Liver (tissue), 9 donors: ENCODE measurements around the gene FARSB. TPM values are rescaled to one million over a fixed set of nuclear protein-coding genes. Genes with fewer than 3 reads are reported as not detected.

ENCODE experiments used
- DNase-seq: peaks from one replicate; pipeline ENCODE4 v3.0.0-alpha.2; 2017; ENCODE audit warnings: low spot score
- H3K27ac ChIP-seq, 2 donors: one replicate each; pipeline ENCODE4 v1.7.0; 2013; ENCODE audit warnings: inconsistent platforms in 2 of 2, low read length in 2 of 2, control low read depth in 1 of 2, low read depth in 1 of 2, mild to moderate bottlenecking in 1 of 2
- H3K27me3 ChIP-seq, 4 donors: one replicate each; pipeline versions ENCODE4 v1.6.1 to v1.7.0; 2013; ENCODE audit warnings: low read length in 3 of 4, inconsistent platforms in 1 of 4, mild to moderate bottlenecking in 1 of 4, moderate library complexity in 1 of 4; ENCODE audit not compliant: control insufficient read depth in 4 of 4, insufficient read depth in 4 of 4
- H3K36me3 ChIP-seq, 4 donors: one replicate each; pipeline versions ENCODE4 v1.6.1 to v1.7.0; 2013; ENCODE audit warnings: low read length in 3 of 4, mild to moderate bottlenecking in 3 of 4, low read depth in 1 of 4, moderate library complexity in 1 of 4; ENCODE audit not compliant: control insufficient read depth in 4 of 4, insufficient read depth in 3 of 4
- H3K4me1 ChIP-seq, 4 donors: one replicate each; pipeline versions ENCODE4 v1.6.1 to v1.7.0; 2013; ENCODE audit warnings: low read length in 3 of 4, mild to moderate bottlenecking in 3 of 4, moderate library complexity in 1 of 4; ENCODE audit not compliant: control insufficient read depth in 4 of 4, insufficient read depth in 4 of 4
- H3K4me3 ChIP-seq, 3 donors: one replicate each; pipeline versions ENCODE4 v1.6.1 to v1.7.0; 2013; ENCODE audit warnings: low read length in 3 of 3, control low read depth in 1 of 3, low read depth in 1 of 3, mild to moderate bottlenecking in 1 of 3
- H3K9ac ChIP-seq, 2 donors: one replicate each; pipeline ENCODE4 v1.7.0; 2013; ENCODE audit warnings: low read length in 2 of 2, mild to moderate bottlenecking in 2 of 2, moderate library complexity in 2 of 2, control low read depth in 1 of 2, low read depth in 1 of 2
- H3K9me3 ChIP-seq, 4 donors: one replicate each; pipeline versions ENCODE4 v1.6.1 to v1.7.0; 2013; ENCODE audit warnings: low read length in 3 of 4; ENCODE audit not compliant: control insufficient read depth in 4 of 4
- ATF3 ChIP-seq: IDR thresholded peaks from 2 replicates; pipeline ENCODE4 v1.6.1; 2016; ENCODE audit warnings: antibody characterized with exemption
- CTCF ChIP-seq: fragments of 150-350 bp; IDR thresholded peaks from 2 replicates; pipeline ENCODE4 v1.5.1; 2017; ENCODE audit warnings: improper control_type of control experiment, low read depth, low read length; ENCODE audit not compliant: missing input control
- EGR1 ChIP-seq, 2 donors: IDR thresholded peaks; 2 replicates each; pipeline ENCODE4 v1.6.1; 2016 to 2018; ENCODE audit warnings: antibody characterized with exemption in 2 of 2, low read depth in 2 of 2
- FOXA2 ChIP-seq: IDR thresholded peaks from 2 replicates; pipeline ENCODE4 v1.6.1; 2016; ENCODE audit warnings: antibody characterized with exemption
- HNF4A ChIP-seq, 2 donors: conservative IDR thresholded peaks; 2 replicates each; pipeline ENCODE4 v1.6.1; 2016; ENCODE audit warnings: antibody characterized with exemption in 2 of 2, mild to moderate bottlenecking in 2 of 2
- HNF4G ChIP-seq: IDR thresholded peaks from 2 replicates; pipeline ENCODE4 v1.6.1; 2016; ENCODE audit warnings: antibody characterized with exemption
- JUND ChIP-seq, 2 donors: IDR thresholded peaks; 2 replicates each; pipeline ENCODE4 v1.6.1; 2016; ENCODE audit warnings: antibody characterized with exemption in 2 of 2
- MAX ChIP-seq: IDR thresholded peaks from 2 replicates; pipeline ENCODE4 v1.6.1; 2016; ENCODE audit warnings: antibody characterized with exemption
- NR2F2 ChIP-seq: IDR thresholded peaks from 2 replicates; pipeline ENCODE4 v1.6.1; 2016; ENCODE audit warnings: antibody characterized with exemption
- RAD21 ChIP-seq, 2 donors: IDR thresholded peaks; 2 replicates each; pipeline ENCODE4 v1.6.1; 2016; ENCODE audit warnings: antibody characterized with exemption in 2 of 2, mild to moderate bottlenecking in 2 of 2
- REST ChIP-seq: IDR thresholded peaks from 2 replicates; pipeline ENCODE4 v1.6.1; 2016; ENCODE audit warnings: antibody characterized with exemption, mild to moderate bottlenecking
- RXRA ChIP-seq, 2 donors: IDR thresholded peaks; 2 replicates each; pipeline ENCODE4 v1.6.1; 2017 to 2018; ENCODE audit warnings: antibody characterized with exemption in 2 of 2, mild to moderate bottlenecking in 1 of 2
- SP1 ChIP-seq: IDR thresholded peaks from 2 replicates; pipeline ENCODE4 v1.6.1; 2018; ENCODE audit warnings: antibody characterized with exemption, mild to moderate bottlenecking
- TAF1 ChIP-seq: conservative IDR thresholded peaks from 2 replicates; pipeline ENCODE4 v1.6.1; 2016; ENCODE audit warnings: antibody characterized with exemption, mild to moderate bottlenecking
- ZBTB33 ChIP-seq: IDR thresholded peaks from 2 replicates; pipeline ENCODE4 v1.6.1; 2016; ENCODE audit warnings: antibody characterized with exemption
- WGBS: extraction: QIAGEN DNeasy Blood & Tissue Kit; methylation state at CpG from one replicate; pipeline ENCODE4 v1.1.7; 2013; 5-methylcytosine and 5-hydroxymethylcytosine counted together
- polyA plus RNA-seq, 2 donors: library from polyadenylated mRNA; stranded (reverse) in 1 of 2; unstranded in 1 of 2; fragments of 200-250 nt in 1 of 2; fragments of >200 nt in 1 of 2; fragmentation: Nextera tagmentation in 1 of 2; extraction: Ambion mirVana in 1 of 2; gene quantifications; one replicate each; pipeline versions ENCODE4 v1.2.1 to v1.2.3, GENCODE V29; 2013 to 2015
- total RNA-seq, 2 donors: library from RNA; depleted of rRNA; stranded (reverse); fragments of >200 nt; gene quantifications; one replicate each; pipeline ENCODE4 v1.2.3, GENCODE V29; 2014
- donor health status: healthy.
- donor health status: healthy.
- donor health status: healthy.
- donor health status: healthy.
- donor health status: healthy.

Gene FARSB
- total and polyA plus RNA-seq, 4 donors, result 5.5 to 9.7 (median 8.9) TPM

GRCh38 chr2:222669353-222669752 lies 13.5 kb upstream of the FARSB start (continued):
- TF ChIP-seq CTCF, result no peak
- no peak for TF ChIP-seq RXRA (IDR thresholded peaks at IDR 0.05)
- no peak for TF ChIP-seq EGR1 (IDR thresholded peaks at IDR 0.05; ENCODE audit: low read depth in 2 of 2)
- TF ChIP-seq NR2F2, result no peak

GRCh38 chr2:222668494-222669154 lies 12.7 kb upstream of the FARSB start:
- H3K9ac ChIP-seq, result no peak overlapping the region
- no peak for DNase-seq
- no peaks in the 10 kb centered on the region for H3K27me3 ChIP-seq
- H3K4me3 ChIP-seq, result no peak overlapping the region
- WGBS, result 96% methylated on average over 3 of the region's 3 CpGs
- peaks cover 0 to 31% (median 12%) of the 10 kb centered on the region in 4 donors for H3K4me1 ChIP-seq
- H3K9me3 ChIP-seq, result no peaks in the 10 kb centered on the region
- TF ChIP-seq ZBTB33, result no peak
- no peak for TF ChIP-seq HNF4G
- TF ChIP-seq MAX, result no peak
- TF ChIP-seq RXRA (IDR thresholded peaks at IDR 0.05), result no peak
- TF ChIP-seq ATF3, result no peak
- no peak for TF ChIP-seq RAD21 (IDR thresholded peaks at IDR 0.05)
- TF ChIP-seq NR2F2, result no peak
- no peak for TF ChIP-seq JUND (IDR thresholded peaks at IDR 0.05)
- no peak for TF ChIP-seq TAF1
- TF ChIP-seq SP1, result no peak
- no peak for TF ChIP-seq FOXA2
- TF ChIP-seq HNF4A (conservative IDR thresholded peaks at IDR 0.05), result no peak
- no peak for TF ChIP-seq REST
- no peak for TF ChIP-seq CTCF
- H3K27ac ChIP-seq, result no peak overlapping the region
- H3K36me3 ChIP-seq, result no peaks in the 10 kb centered on the region
